OCI-LY1 (cell line): ENCODE measurements around the gene FOXQ1.

Experiments
- H2AFZ ChIP-seq: fragments of 200-600 bp; sonication (generic), shearing (Covaris generic); 2 replicates; pipeline ENCODE4 v1.6.0; 2014; ENCODE audit warnings: antibody characterized with exemption, mild to moderate bottlenecking, low read length
- H3F3A ChIP-seq: fragments of 200-600 bp; sonication (generic), shearing (Covaris generic); 2 replicates; pipeline ENCODE4 v1.6.0; 2014; ENCODE audit warnings: mild to moderate bottlenecking, antibody characterized with exemption, low read length, moderate library complexity; ENCODE audit not compliant: insufficient read depth
- H3K27ac ChIP-seq: fragments of 200-600 bp; sonication (generic); 2 replicates; pipeline ENCODE4 v1.5.1; 2014; ENCODE audit warnings: low read length, mixed run types, mild to moderate bottlenecking, low read depth; ENCODE audit not compliant: poor library complexity, severe bottlenecking
- H3K27me3 ChIP-seq: fragments of 200-600 bp; sonication (generic); 2 replicates; pipeline ENCODE4 v1.6.0; 2014; ENCODE audit warnings: antibody characterized with exemption, mild to moderate bottlenecking, low read length, moderate library complexity; ENCODE audit not compliant: insufficient read depth
- H3K36me3 ChIP-seq: fragments of 200-600 bp; sonication (generic); 2 replicates; pipeline ENCODE4 v1.6.1; 2014; ENCODE audit warnings: mild to moderate bottlenecking, antibody characterized with exemption, low read length, moderate library complexity, mixed read lengths; ENCODE audit not compliant: insufficient read depth
- H3K4me1 ChIP-seq: fragments of 200-600 bp; sonication (generic); 2 replicates; pipeline ENCODE4 v1.5.1; 2014; ENCODE audit warnings: mild to moderate bottlenecking, low read length, moderate library complexity; ENCODE audit not compliant: insufficient read depth, severe bottlenecking
- H3K4me2 ChIP-seq: fragments of 200-600 bp; sonication (generic), shearing (Covaris generic); 2 replicates; pipeline ENCODE4 v1.6.1; 2014; ENCODE audit warnings: low read length
- H3K4me3 ChIP-seq: fragments of 200-600 bp; sonication (generic); 2 replicates; pipeline ENCODE4 v1.5.1; 2014; ENCODE audit warnings: low read length, low read depth, mild to moderate bottlenecking, mixed read lengths; ENCODE audit not compliant: poor library complexity, severe bottlenecking
- H3K79me2 ChIP-seq: fragments of 200-600 bp; shearing (Covaris generic); 2 replicates; pipeline ENCODE4 v1.6.1; 2016; ENCODE audit warnings: mixed run types, low read length, mixed read lengths; ENCODE audit not compliant: insufficient read depth
- H3K9ac ChIP-seq: fragments of 200-600 bp; sonication (generic), shearing (Covaris generic); 2 replicates; pipeline ENCODE4 v1.6.1; 2014; ENCODE audit warnings: mild to moderate bottlenecking, low read length, mixed read lengths
- H3K9me2 ChIP-seq: fragments of 200-600 bp; sonication (generic), shearing (Covaris generic); 2 replicates; pipeline ENCODE4 v1.6.1; 2014; ENCODE audit warnings: low read depth, mild to moderate bottlenecking, low read length, mixed read lengths
- H3K9me3 ChIP-seq: fragments of 200-600 bp; shearing (Covaris generic); 2 replicates; pipeline ENCODE4 v1.6.1; 2014; ENCODE audit warnings: low read length, mixed read lengths
- H4K20me1 ChIP-seq: fragments of 200-600 bp; sonication (generic), shearing (Covaris generic); 2 replicates; pipeline ENCODE4 v1.6.0; 2016; ENCODE audit warnings: mild to moderate bottlenecking, low read length; ENCODE audit not compliant: insufficient read depth
- EZH2 ChIP-seq: fragments of 200-600 bp; sonication (generic), shearing (Covaris generic); IDR thresholded peaks from 2 replicates; pipeline ENCODE4 v1.8.0; 2017; ENCODE audit warnings: borderline replicate concordance, mixed run types, mild to moderate bottlenecking, antibody characterized with exemption, low read length, moderate library complexity, mixed read lengths
- TF ChIP-seq, protein P1 (sequence below): fragments of 200-600 bp; sonication (generic), shearing (Covaris generic); IDR thresholded peaks from 2 replicates; pipeline ENCODE4 v1.5.1; 2017; ENCODE audit warnings: mild to moderate bottlenecking, antibody characterized with exemption, low read length, moderate library complexity, mixed read lengths

The FOXQ1 gene

DNA sequence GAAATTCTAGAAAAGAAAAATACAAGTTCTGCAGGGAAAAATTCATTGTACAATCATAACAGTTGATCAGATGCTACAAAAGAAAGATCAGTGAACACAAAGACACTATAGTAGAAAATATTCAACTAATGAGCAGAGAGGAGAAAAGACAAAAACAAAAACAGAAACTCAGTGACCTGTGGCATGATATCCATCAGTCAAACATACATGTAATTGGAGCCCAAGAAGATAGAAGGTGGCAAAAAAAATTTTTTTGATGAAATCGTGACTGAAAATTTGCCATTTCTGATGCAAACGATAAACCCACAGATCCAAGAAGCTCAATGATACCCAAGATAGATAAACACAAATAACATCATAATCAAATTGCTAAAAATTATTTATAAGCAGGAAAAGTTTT lies 13.1 kb upstream of the FOXQ1 start:
- Histone ChIP-seq H3K36me3 (no peaks in the 10 kb centered on the region), H3K79me2 (no peaks in the 10 kb centered on the region), H3F3A (no peaks in the 10 kb centered on the region), H3K4me1 (no peaks in the 10 kb centered on the region), H4K20me1 (no peaks in the 10 kb centered on the region), H3K9me2 (no peaks in the 10 kb centered on the region), H3K4me2 (no peak overlapping the region), H3K27me3 (no peaks in the 10 kb centered on the region), H3K9ac (no peak overlapping the region), H3K27ac (no peak overlapping the region), H3K4me3 (no peak overlapping the region), H2AFZ (no peak overlapping the region), H3K9me3 (no peaks in the 10 kb centered on the region)
- TF ChIP-seq, protein P1, sequence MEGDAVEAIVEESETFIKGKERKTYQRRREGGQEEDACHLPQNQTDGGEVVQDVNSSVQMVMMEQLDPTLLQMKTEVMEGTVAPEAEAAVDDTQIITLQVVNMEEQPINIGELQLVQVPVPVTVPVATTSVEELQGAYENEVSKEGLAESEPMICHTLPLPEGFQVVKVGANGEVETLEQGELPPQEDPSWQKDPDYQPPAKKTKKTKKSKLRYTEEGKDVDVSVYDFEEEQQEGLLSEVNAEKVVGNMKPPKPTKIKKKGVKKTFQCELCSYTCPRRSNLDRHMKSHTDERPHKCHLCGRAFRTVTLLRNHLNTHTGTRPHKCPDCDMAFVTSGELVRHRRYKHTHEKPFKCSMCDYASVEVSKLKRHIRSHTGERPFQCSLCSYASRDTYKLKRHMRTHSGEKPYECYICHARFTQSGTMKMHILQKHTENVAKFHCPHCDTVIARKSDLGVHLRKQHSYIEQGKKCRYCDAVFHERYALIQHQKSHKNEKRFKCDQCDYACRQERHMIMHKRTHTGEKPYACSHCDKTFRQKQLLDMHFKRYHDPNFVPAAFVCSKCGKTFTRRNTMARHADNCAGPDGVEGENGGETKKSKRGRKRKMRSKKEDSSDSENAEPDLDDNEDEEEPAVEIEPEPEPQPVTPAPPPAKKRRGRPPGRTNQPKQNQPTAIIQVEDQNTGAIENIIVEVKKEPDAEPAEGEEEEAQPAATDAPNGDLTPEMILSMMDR, result no peak
- TF ChIP-seq EZH2, result no peak

DNA sequence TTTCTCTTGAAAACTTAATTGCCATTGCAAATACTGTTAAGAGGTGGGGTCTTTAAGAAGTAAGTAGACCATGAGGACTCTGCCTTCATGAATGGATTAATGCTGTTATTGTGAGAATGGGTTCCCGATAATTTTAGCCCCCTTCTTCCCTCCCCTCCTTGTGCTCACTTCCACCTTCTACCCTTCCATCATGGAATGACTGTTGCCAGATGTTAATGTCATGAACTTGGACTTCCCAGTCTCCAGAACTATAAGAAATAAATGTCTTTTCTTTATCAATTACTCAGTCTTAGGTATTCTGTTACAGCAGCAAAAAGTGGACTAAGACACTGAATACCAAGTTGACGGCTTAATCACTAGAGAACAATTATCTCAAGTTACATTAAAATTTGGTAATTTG lies 5.8 kb upstream of the FOXQ1 start:
- TF ChIP-seq, protein P1, result no peak
- no peak for TF ChIP-seq EZH2
- Histone ChIP-seq H3K27ac (no peak overlapping the region), H3K4me3 (no peak overlapping the region), H3K9me2 (no peaks in the 10 kb centered on the region), H4K20me1 (no peaks in the 10 kb centered on the region), H3K79me2 (no peaks in the 10 kb centered on the region), H3F3A (no peaks in the 10 kb centered on the region), H3K36me3 (no peaks in the 10 kb centered on the region), H3K27me3 (no peaks in the 10 kb centered on the region), H3K4me2 (no peak overlapping the region), H2AFZ (no peak overlapping the region), H3K9me3 (no peaks in the 10 kb centered on the region), H3K4me1 (no peaks in the 10 kb centered on the region), H3K9ac (no peak overlapping the region)

DNA sequence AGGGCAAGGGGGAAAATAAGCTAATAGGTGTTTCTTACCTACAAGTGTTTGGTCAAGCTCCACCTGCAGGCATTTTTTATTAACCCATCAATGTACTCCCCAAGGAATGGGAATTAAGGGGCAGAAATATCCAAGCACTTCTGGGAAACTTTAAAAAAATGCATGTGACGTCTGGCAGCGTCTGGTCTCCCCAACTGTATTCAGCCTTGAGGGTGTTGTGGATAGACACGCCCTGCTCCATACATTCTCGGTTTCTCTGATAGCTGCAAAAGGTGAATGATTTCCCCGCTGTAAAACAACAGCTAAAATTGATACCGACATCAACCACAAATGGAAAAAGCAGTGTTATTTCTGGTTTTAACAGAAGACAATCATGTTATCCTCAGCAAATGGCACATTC lies 2.5 kb upstream of the FOXQ1 start:
- no peak overlapping the region for H2AFZ ChIP-seq
- TF ChIP-seq EZH2, result no peak
- TF ChIP-seq, protein P1, result no peak
- no peak overlapping the region for H3K9ac ChIP-seq
- no peaks in the 10 kb centered on the region for H3K36me3 ChIP-seq
- no peaks in the 10 kb centered on the region for H3K9me2 ChIP-seq
- H3K4me1 ChIP-seq, result no peaks in the 10 kb centered on the region
- no peak overlapping the region for H3K4me2 ChIP-seq
- no peaks in the 10 kb centered on the region for H3F3A ChIP-seq
- H3K79me2 ChIP-seq, result no peaks in the 10 kb centered on the region
- no peak overlapping the region for H3K27ac ChIP-seq
- H3K4me3 ChIP-seq, result no peak overlapping the region
- no peaks in the 10 kb centered on the region for H3K27me3 ChIP-seq
- H4K20me1 ChIP-seq, result no peaks in the 10 kb centered on the region
- H3K9me3 ChIP-seq, result no peaks in the 10 kb centered on the region
